Activated T-helper 1 cell treated with Interleukin-2 at 50 U/mL for 16 hours (primary cell): ENCODE data around the gene ABCB8.

Experiments
- DNase-seq: peaks from one replicate; pipeline ENCODE4 v3.0.0-alpha.2; 2020; ENCODE audit warnings: low read depth

The ABCB8 gene

GRCh38 chr7:151057989-151058780 lies 29.9 kb downstream of the ABCB8 start:
- DNase-seq: peak; percentile 95

- no peak for DNase-seq
Measured at GRCh38 chr7:151058781-151059366, 30.6 kb downstream of the ABCB8 start.

GRCh38 chr7:151059367-151060112 lies 31.3 kb downstream of the ABCB8 start, which contains the start of gene SLC4A2:
SLC4A2 (plus strand) TSS chr7:151059589; CDS start chr7:151061988, 2,399 bp downstream.
- peak; percentile 63 for DNase-seq

GRCh38 chr7:151060113-151060415 lies 31.8 kb downstream of the ABCB8 start:
- no peak for DNase-seq

- no peak for DNase-seq
Measured at GRCh38 chr7:151060416-151061212, 32.4 kb downstream of the ABCB8 start.

- no peak for DNase-seq
Measured at GRCh38 chr7:151061213-151062110, 33.2 kb downstream of the ABCB8 start.

GRCh38 chr7:151062111-151062398 lies 33.8 kb downstream of the ABCB8 start:
- DNase-seq: no peak

- DNase-seq: no peak
Measured at GRCh38 chr7:151062399-151063211, 34.4 kb downstream of the ABCB8 start.

DNA sequence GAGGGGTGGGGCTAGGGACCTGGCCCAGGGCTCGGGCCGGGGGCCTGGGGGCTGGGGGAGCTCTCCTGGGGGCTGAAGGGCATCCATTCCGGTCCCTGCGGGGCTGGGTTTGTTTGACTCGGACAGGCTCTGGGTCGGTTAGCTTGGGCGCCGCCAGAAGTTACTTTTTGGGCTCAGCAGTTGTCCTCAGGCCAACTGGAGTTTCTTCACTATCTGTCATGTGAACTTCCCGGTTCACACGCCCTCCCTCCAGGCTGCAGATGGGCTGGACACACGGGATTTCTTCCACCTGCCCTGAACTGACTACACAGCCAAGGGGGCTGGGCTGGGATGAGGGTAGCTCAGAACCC lies 34.9 kb downstream of the ABCB8 start:
- no peak for DNase-seq

GRCh38 chr7:151064454-151064853 lies 36.2 kb downstream of the ABCB8 start:
- DNase-seq: no peak

DNA sequence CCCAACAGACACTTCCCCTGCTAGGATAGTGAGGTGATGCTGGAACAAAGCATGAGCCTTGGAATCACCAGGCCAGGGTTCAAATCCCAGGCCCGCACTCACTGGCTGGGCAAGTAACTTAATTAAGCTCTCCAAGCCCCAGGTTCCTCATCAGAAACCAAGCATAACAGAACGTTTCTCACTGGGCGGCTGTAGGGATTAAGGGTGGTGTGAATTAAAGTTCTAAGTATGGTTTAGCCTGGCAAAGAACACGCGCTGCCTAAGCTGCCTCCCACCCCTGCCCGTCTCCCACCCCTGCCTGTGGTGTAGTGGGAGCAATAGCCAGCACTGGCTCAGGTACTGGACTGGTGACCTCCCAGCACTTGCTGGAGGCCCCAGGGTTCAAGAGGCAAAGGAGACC lies 36.7 kb downstream of the ABCB8 start:
- no peak for DNase-seq

GRCh38 chr7:151065516-151065915 lies 37.3 kb downstream of the ABCB8 start:
- DNase-seq: no peak

DNA sequence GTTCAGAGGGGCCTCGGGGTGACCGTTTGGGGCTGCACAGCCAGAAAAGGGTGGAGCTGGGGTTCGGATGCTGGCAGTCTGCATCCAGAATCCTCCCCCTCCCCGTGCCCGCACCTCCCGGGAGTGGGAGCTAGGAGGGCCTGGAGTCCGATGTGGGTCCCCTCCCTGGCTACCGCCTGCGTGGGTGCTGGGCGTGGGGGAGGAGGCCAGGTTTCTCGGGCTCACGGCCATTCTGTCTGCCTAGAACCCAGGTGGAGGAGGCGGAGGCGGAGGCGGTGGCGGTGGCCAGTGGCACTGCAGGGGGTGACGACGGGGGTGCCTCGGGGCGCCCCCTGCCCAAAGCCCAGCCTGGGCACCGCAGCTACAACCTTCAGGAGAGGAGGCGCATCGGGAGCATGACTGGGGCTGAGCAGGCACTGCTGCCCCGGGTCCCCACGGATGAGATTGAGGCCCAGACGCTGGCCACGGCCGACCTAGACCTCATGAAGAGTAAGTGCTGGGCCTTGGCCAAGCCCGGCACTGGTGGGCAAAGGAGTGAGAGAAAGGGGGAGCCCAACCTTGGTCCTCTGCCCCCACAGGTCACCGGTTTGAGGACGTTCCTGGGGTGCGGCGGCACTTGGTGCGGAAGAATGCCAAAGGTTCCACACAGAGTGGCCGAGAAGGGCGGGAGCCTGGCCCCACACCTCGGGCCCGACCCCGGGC lies 38.2 kb downstream of the ABCB8 start:
- no peak for DNase-seq

- no peak for DNase-seq
Measured at GRCh38 chr7:151068069-151068773, 40.0 kb downstream of the ABCB8 start.

DNA sequence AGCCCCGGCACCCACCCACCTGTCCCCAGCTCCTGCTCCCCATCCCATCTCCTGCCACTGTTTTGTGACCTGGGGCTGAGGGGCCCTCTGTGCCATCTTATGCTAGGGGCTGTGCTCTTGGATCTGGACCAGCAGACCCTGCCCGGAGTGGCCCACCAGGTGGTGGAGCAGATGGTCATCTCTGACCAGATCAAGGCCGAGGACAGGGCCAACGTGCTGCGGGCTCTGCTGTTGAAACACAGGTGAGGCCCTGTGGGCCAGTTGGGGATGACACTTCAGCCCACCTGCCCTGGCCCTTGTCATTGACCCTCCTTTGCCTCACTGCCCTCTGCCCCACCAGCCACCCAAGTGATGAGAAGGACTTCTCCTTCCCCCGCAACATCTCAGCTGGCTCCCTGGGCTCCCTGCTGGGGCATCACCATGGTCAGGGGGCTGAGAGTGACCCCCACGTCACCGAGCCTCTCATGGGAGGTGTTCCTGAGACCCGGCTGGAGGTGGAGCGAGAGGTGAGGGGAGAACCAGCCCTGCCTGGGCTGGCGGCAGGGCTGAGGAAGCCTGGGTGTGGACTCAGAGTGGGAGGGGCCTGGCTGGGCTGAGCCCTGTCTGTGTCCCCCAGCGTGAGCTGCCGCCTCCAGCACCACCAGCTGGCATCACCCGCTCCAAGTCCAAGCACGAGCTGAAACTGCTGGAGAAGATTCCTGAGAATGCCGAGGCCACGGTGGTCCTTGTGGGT lies 41.8 kb downstream of the ABCB8 start:
- DNase-seq: no peak

- no peak for DNase-seq
Measured at GRCh38 chr7:151070574-151070960, 42.3 kb downstream of the ABCB8 start.

DNA sequence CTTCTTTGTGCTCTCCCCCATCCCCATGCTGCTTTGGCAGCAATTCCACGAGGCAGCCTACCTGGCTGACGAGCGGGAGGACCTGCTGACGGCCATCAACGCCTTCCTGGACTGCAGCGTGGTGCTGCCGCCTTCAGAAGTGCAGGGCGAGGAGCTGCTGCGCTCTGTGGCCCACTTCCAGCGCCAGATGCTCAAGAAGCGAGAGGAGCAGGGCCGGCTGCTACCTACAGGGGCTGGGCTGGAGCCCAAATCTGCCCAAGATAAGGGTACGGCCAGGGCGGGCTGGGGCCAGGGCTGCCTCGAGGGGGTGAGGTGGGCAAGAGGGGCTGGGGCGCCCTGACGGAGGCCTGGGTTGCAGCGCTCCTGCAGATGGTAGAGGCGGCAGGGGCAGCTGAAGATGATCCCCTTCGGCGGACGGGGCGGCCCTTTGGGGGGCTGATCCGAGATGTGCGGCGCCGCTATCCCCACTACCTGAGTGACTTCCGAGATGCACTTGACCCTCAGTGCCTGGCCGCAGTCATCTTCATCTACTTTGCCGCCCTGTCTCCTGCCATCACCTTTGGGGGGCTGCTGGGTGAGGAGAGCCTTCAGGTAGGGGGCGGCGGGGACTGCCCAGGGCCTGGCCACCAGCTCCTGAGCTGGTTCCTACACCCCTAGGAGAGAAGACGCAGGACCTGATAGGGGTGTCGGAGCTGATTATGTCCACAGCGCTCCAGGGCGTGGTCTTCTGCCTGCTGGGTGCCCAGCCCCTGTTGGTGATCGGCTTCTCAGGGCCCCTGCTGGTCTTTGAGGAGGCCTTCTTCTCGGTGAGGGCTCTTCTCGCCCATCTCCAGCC lies 43.0 kb downstream of the ABCB8 start:
- DNase-seq: no peak

DNA sequence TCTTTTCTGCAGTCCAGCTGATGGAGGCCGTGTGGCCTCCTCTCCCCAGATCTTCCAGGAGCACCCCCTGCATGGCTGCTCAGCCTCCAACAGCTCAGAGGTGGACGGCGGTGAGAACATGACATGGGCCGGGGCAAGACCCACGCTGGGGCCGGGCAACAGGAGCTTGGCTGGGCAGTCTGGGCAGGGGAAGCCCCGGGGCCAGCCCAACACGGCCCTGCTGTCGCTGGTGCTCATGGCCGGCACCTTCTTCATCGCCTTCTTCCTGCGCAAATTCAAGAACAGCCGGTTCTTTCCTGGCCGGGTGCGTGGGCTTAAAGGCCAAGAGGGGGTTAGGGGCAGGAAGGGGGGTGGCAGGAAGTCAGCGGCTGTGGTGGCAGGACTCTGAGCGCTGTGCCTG lies 45.7 kb downstream of the ABCB8 start:
- no peak for DNase-seq
